Measurements from ENCODE around the gene PPP1R14B.

Gene PPP1R14B

DNA sequence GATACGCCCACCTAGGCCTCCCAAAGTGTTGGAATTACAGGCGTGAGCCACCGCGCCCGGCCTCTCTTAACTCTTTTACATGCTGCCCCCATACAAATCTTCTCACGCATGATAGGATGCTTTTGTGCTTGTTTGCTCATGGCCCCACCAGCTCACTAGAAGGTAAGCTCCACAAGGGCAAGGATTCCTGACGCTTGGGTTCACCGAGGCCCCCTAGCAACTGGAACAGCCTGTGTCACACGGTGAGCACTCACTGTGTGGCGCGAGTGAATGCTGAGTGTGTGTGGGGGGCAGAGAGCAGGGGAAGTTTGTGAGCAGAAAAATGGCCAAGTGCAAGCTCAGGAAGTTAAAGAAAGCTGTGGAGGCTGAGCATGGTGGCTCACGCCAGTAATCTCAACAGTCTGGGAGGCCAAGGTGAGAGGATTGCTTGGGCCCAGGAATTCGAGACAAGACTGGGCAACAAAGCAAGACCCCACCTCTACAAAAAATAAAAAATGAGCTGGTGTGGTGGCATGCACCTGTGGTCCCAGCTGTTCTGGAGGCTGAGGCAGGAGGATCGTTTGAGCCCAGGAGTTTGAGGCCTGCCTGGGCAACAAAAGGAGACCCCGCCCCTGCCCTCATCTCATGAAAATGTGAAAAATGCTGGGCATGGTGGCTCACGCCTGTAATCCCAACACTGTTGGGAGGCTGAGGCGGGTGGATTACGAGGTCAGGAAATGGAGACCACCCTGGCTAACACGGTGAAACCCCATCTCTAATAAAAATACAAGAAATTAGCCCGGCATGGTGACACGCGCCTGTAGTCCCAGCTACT lies 35.4 kb upstream of the PPP1R14B start:
- DNase-seq = no peak

DNA sequence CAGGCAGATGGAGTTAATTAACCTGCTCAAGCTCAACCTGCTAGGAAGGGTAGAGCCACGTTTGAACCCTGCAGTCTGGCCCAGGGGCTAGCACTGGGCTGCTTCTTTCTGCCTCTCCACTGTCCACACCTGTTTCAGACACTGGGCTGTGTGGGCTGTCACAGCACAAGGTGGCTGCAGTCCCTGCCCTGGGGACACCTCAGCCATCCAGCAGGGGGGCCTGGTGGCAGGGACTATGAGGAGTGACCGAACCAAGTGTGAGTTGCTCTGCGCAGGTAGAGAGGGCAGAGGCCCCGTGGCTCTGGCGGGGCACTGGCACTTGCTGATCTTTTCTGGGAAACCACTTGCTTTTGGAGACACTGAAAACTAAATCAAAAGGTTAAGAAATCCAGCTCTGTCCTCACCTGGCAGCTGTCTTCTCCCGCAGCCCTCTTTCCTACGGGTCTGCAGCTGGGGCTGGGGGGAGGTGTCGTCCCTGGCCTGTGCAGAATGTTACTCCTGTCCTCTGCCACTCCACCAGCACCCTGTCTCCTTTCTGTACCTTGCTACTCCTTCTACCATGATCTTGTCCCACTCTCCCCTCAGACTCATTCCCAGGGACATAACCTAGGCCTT lies 31.9 kb upstream of the PPP1R14B start:
- DNase-seq = no peak

DNA sequence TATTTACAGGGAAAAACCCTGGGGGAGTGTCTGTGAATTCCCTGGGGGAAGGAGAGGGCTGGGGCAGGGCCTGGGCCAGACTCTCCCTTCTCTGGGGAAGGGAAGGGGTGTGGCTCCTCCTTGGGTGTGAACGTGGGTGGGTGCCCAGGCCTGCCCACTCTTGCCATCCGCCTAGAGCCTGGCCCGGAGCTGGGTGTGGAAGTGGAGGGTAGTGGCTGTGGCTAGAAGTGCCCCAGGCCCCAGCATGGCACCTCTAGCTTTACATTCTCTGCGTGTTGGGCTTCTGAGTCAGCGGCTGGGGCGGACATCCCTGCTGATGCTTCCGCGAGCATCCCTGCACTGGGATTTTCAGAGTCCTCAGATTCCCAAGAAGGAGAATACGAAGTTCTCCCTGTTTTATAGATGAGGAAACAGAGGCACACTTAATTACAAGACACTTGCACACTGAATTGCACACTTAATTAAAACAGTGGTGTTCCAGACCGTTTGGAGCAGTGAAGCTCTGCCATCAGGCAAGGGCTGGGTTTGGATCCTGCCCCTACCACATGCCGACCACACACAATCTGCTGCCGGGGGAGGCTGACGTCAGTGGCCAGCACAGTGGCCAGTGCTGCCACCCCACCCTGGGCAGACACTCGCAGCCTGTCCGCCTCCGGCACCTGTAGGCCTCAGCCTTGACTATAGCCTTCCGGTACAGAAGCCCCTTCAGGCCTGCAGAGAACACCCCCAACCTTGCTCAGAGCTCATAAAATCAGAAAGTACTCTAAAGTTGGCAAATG lies 30.1 kb upstream of the PPP1R14B start:
- peak in 2 of 3 donors; percentile 39 to 73 for DNase-seq

DNA sequence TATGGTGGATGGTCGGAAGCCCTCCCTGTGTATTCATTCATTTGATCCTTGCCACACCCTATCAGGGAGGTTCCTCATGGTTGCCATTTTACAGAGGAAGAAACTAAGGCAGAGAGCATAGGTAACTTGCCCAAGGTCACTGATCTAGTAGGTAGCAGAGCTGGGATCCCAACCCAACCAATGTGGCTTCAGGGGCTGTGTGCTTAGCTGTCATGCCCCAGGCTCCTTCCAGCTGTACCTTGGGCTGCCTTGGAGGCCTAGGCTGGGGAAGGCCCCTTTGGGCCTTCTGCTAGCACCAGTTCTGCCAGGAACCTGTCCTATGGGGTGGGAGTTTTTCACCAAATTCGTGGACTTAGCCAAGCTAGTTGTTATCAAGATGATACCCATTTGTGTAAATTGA lies 29.1 kb upstream of the PPP1R14B start:
- DNase-seq = no peak

DNA sequence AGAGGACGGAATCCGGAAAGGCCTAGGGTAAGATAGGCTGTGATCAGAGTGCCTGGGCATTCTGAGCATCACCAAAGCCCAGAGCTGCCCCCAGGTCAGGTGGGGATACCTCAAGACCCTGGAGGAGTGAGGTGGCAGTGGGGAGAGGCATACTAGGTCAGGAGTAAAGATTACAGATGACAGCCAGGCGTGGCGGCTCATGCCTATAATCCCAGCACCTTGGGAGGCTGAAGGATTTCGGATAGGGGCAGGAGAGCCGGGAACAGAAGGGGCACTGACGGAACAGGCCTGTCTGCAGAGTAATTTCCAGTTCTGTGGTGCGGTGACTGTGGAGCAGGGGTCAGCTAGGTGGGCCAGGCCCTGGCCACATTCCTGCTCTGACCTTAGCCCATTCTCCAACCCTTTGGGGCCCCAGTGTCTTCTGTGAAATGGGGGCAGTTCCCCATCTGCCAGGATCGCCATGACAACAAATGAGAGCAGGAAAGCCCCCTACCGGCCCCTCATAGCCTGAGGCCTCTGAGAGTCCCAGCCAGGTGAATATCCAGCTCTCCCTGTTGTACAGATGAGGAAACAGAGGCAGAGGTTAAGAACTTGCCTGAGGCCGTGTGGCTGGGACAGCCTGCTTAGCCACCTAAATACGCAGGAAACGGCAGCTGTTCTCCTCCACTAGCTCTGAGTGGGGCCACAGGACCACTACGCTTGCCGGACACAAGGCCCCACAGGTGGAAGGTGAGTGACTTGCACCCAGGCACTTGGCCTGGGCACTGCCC lies 28.5 kb upstream of the PPP1R14B start:
- no peak for DNase-seq

DNA sequence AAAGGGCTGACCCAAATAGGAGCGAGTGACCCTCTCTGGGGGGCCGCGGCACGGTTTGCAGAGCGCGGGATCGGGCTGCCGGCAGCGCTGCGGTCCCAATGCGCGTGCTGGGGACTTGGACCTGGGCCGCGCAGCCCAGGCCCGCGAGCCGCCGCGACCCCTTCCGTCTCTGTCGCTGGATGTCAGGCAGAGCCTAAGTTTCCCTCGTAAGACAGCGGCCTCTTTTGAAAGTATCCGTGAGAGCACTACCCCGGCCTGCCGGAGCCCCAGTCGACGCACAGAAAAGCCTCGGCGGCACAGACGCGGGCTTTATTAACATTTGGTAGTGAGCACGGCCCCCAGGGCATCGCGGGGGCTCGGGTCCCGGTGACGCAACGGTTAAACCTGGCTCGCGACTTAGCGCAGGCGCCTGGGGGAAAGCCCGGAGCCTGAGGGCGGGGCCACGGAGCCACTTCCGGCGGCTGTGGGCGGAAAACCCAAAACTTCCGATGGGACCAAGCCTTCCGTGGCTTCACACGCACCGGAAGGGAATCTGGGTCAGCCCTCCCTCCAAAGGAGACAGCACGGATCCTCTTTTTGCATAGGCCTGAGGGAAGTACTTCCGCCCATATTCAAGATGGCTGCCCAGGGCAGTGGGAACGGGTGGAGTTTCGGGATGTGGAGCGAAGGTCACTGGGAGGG lies 22.9 kb upstream of the PPP1R14B start:
- peak; percentile 98 to 100 (median 99) for DNase-seq

DNA sequence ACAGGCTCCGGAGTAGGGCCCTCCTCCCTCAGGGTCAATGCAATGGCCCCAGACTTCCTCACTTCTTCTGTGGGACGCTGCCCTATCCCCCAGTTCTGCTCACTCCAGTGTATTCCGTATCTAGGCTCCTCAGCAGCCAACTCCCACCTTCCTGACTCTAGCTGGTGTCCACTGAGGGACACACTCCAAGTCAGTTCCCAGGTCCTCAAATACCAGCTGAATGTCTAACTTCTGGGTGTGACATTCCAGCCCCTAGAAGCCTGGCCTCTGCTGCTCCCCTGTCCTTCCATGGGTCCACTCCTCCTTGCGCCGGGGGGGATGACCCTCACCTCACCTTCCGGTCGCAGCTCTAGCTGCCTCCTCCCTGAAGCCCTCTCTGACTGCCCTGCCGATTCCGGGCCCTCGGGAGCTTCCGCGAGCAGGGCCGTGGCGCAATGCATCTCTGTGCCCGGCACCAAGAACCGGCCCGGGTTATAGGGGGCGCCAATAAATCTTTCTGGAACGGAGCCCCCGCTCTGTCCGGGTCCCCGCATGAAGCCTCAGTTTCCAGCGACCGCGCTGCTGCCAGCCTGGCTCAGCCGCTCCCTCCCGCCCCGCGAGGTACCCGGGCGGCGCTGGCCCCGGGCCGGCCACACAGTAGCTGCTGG lies 22.3 kb upstream of the PPP1R14B start:
- peak; percentile 47 to 56 (median 53) for DNase-seq

DNA sequence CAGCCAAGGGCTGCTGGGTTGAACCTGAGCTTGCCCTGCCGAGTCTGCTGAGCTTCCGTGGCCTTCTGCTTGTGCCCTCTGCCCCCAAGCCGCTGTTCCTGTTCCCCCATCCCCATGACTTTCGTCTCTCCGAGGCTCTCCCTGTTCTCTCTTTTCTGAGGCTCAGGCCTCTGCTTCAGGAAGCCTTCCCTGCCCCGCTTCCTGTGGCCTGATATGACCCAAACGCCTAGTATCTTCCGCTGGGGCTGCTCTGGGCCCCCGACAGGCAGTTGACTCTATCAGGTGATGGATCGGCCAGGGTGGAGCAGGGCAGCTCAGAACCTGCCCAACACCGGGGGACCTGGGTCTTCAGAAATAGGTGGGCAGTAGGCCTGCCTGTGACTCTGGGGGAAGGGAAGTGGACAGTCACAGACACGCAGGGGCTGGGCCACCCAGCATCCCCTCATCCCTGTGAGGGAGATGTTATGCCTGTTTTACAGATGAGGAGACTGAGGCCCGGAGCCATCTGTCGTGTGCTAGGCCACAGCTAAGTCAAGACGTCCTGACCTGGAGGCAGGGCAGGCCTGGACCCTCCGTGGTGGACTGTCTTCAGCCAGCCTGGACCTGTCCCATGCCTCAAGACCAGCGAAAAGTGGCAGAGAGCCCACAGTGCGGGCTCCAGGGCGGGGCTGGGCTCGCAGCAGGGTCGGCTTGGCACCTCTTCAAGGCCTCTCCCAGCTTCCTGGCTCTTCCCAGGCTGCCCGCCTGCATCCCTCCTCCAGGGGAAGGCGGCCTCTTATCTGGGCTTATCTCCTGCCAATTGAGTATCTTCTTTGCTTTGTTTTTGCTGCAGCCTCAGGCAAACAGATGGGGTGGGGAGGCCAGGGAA lies 21.5 kb upstream of the PPP1R14B start:
- DNase-seq = peak in 2 of 3 donors; percentile 42 to 47

DNA sequence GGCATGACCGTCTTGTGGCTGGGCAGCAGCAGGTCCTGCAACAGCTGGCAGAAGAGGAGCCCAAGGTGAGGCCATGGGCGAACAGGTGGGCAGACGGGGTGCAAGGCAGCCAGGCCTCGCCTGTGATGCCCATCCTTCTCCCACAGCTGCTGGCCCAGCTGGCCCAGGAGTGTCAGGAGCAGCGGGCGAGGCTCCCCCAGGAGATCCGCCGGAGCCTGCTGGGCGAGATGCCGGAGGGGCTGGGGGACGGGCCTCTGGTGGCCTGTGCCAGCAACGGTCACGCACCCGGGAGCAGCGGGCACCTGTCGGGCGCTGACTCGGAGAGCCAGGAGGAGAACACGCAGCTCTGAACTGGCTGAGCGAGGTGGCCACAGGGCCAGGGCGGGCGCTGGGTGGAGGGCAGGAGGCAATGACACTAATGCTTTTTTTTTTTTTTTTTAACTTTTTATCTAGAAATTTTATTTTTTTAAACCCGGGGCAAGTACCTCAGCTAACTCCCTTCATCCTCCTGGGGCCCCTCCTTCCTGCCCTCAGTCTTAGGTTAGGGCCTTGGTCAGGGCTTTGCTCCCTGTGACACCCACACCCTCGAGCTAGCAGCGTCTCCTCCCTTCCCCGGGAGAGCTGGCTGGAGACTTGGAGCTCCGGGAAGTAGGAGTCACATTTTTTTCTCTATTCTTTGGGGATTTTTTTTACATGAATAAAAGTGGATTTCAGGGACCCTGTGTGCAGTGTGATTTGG lies 20.6 kb upstream of the PPP1R14B start:
- DNase-seq = no peak

DNA sequence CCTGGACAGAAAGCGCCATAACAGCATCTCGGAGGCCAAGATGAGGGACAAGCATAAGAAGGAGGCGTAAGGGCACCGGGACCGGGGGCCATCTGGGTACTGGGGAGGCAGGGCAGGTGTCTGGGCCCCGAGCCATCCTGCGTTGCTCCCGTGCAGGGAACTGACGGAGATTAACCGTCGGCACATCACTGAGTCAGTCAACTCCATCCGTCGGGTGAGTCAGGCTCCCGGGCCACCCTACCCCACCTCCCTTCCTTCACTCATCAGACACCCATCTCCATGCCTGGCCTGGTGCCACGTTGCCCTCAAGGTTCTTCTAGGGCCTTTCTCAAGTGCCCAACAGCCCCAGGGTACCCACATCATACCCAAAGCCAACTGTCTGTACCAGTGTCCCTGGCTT lies 19.6 kb upstream of the PPP1R14B start:
- no peak for DNase-seq

DNA sequence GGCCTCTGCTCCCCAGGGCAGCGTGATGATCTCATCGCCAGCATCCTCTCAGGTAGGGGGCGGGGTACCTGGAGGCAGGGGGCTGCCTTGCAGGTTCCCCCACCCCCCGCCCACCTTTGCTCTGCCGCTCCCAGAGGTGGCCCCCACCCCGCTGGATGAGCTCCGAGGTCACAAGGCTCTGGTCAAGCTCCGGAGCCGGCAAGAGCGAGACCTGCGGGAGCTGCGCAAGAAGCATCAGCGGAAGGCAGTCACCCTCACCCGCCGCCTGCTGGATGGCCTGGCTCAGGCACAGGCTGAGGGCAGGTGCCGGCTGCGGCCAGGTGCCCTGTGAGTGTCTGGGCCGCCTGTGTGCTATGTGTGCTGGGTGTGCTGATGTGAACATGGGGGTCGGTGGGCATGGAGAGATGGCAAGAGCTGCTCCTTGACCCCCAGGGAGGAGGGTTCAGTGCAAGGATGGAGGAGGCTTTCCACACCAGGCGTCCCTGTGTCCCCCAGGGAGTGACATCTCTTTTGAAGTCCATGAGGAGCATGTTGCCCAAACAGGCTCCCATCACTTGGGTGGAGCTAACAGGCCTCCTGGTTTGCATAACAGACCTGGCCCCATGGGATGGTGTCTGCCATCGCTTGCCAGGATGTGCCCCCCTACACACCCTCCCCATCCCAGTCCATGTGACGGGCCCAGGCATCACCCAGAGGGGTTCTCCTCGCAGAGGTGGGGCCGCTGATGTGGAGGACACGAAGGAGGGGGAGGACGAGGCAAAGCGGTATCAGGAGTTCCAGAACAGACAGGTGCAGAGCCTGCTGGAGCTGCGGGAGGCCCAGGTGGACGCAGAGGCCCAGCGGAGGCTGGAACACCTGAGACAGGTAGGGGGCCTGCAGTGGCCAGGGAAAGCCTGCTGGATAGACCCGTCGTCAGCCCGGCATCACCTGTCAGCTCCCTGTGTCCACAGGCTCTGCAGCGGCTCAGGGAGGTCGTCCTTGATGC lies 18.7 kb upstream of the PPP1R14B start:
- no peak for DNase-seq

DNA sequence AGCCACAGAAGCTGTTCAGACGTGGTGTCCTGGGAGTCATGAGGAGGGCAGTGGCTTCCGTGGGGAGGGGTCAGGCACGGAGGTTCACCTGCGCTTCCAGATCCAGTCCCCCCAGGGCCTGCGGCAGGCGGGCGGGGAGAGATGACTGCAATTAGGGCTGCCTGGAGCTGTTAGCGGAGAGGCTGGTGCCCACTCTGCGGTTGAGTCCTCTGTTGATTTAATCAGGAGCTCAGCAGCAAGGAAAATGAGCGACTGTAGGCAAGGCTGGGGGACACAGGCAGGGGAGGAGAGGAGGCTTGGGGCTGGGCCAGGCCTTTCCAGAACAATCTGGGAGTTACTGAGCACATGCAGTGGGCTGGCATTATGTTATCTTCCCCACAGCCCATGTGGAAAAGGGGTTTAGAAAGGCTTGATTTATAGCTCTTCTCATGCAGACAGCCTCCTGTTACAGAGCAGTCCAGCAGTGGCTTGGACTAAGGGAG lies 17.7 kb upstream of the PPP1R14B start:
- DNase-seq = no peak

DNA sequence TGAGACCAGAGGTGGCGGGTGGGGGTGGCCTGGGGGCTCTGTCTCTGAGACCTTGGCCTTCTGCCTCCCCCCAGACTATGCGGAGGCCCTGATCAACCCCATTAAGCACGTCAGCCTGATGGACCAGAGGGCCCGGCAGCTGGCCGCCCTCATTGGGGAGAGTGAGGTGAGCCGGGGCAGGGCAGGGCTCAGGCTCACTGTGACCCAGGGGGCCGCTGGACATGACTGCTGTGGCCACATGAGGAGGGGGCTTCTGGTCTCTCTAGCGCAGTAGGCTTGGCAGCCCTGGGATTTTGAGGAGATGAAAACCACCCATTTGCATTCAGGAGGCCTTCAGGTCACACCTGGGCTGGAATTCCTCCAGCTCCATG lies 17.2 kb upstream of the PPP1R14B start:
- DNase-seq = no peak

DNA sequence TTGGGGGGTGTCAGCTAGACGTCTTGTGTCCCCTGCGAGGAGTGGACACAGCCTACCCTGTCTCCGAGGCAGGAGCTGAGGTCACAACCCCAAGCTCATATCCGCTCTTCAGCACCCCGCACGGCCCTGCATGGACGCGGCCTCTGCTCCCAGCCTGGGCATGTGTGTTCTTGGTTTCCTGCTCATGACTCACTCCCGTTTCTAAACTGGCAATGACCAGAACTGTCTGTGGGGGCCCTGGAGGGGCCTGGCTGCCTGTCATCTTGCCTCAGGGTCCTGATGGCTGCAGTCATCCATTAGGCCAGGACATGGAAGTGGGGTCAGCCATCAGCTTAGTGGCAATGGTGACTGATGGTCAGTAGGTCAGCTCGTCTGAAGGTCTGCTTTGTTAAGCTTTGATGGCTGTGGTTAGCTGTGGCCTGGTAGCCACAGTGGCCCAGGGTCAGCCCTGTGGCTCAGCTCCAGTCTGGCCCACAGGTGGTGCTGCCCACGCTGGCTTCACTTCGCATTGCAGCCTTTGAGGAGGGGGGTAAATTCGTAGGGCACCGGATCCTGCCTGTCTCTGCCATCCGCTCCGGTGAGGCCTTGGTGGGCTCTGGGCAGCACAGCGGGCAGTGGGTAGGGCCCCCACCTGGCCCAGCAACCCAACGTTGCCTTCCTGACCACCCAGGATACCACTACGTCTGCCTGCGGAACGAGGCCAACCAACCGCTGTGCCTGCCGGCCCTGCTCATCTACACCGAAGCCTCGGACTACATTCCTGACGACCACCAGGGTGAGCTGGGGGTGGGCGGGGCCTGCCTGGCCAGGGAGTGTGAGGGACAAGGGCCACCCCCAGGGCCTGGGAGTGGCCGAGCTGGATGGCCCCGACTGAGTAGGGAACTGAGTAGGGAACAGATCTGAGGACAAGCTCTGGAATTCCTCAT lies 16.5 kb upstream of the PPP1R14B start:
- DNase-seq = no peak

DNA sequence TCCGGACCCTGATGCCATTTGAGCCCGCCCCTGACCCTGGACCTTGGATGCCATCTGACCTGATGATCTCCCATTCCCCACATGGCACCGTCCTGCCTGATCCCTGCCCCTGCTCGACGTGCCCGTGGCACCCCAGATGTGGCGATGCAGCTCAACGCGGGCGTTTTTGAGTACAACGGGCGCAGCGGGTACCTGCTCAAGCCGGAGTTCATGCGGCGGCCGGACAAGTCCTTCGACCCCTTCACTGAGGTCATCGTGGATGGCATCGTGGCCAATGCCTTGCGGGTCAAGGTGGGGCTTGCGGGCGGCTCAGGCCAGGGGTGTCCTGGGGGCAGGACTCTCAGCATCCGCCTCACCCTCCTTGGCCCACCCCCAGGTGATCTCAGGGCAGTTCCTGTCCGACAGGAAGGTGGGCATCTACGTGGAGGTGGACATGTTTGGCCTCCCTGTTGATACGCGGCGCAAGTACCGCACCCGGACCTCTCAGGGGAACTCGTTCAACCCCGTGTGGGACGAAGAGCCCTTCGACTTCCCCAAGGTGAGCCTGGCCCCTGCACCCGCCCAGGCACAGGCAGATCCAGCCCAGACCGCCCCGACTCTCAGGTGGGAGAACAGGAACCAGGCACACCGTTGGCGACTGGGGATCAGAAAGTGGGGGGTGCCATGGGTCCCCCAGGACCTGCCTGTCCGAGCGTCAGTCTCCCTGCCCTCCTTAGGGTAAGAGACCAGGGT lies 15.7 kb upstream of the PPP1R14B start:
- DNase-seq = no peak

DNA sequence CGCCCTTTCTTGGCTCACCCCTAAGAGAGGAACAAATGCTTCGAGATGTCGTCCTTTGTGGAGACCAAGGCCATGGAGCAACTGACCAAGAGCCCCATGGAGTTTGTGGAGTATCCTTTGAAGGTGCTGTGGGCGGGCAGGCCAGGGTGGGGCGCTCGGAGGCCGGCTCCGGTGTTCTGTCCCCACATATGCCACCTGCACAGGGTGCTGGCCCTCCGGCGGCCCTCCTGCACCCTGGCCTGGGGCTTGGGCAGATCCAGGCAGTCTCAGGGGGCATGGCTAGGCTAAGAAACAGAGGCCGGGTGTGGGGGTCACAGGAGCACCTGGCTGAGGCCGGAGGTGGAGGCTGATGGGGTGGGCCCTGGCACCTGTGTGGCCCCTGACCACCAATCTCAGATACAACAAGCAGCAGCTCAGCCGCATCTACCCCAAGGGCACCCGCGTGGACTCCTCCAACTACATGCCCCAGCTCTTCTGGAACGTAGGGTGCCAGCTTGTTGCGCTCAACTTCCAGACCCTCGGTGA lies 14.9 kb upstream of the PPP1R14B start:
- no peak for DNase-seq

All from suppressor macrophage treated with lipopolysaccharide for 1 hour (primary cell).